HEK293 (cell line): ENCODE data around the gene TXNRD2.

Experiments used
- CTCF ChIA-PET: fragments of 350-600 bp; formaldehyde crosslinking; extraction: SDS; loops from one replicate; lab custom pipeline; 2021; ENCODE audit warnings: antibody characterized with exemption; lab: Yijun Ruan, JAX
- POLR2A ChIA-PET: fragments of 300-600 bp; formaldehyde crosslinking; extraction: SDS; loops from one replicate; lab custom pipeline; 2020; ENCODE audit warnings: antibody characterized with exemption, inconsistent platforms; lab: Yijun Ruan, JAX
- H3K27ac ChIP-seq: fragments of 200-500 bp; sonication (Bioruptor generic); 2 replicates; pipeline ENCODE4 v1.5.1; 2014; ENCODE audit warnings: low read depth, low read length, control low read depth, inconsistent platforms; ENCODE audit errors: extremely low read depth
- H3K36me3 ChIP-seq, 2 experiments: fragments of 200-500 bp in 1 of 2; sonication (Bioruptor generic) in 1 of 2; 1 replicate in 1 of 2; 2 replicates in 1 of 2; pipeline ENCODE4 v1.5.1; 2014 to 2017; ENCODE audit warnings: inconsistent platforms in 2 of 2, low read length in 2 of 2; ENCODE audit not compliant: control insufficient read depth in 2 of 2, insufficient read depth in 1 of 2
- H3K4me1 ChIP-seq: fragments of 200-500 bp; sonication (Bioruptor generic); 2 replicates; pipeline ENCODE4 v1.5.1; 2014; ENCODE audit warnings: mild to moderate bottlenecking, low read length, inconsistent platforms; ENCODE audit not compliant: control insufficient read depth, insufficient read depth
- H3K4me3 ChIP-seq: 2 replicates; pipeline ENCODE4 v1.5.1; 2011; ENCODE audit warnings: low read depth, mild to moderate bottlenecking, control low read depth, low read length, moderate library complexity
- H3K9me3 ChIP-seq: fragments of 200-500 bp; sonication (Bioruptor generic); 2 replicates; pipeline ENCODE4 v1.5.1; 2014; ENCODE audit warnings: low read depth, low read length, inconsistent platforms; ENCODE audit not compliant: control insufficient read depth, insufficient read depth
- GLI4 ChIP-seq: fragments of 450-650 bp; formaldehyde crosslinking; IDR thresholded peaks from 2 replicates; pipeline ENCODE4 v1.5.1; 2016; ENCODE audit warnings: missing biosample characterization, missing genetic modification characterization
- OSR2 ChIP-seq: fragments of 450-650 bp; formaldehyde crosslinking; IDR thresholded peaks from 2 replicates; pipeline ENCODE4 v1.5.1; 2016; ENCODE audit warnings: missing biosample characterization, missing genetic modification characterization
- REPIN1 ChIP-seq: fragments of 450-650 bp; formaldehyde crosslinking; IDR thresholded peaks from 2 replicates; pipeline ENCODE4 v1.5.1; 2017; ENCODE audit warnings: missing biosample characterization, missing genetic modification characterization, low read depth
- SP7 ChIP-seq: fragments of 450-650 bp; formaldehyde crosslinking; IDR thresholded peaks from 2 replicates; pipeline ENCODE4 v1.5.1; 2016; ENCODE audit warnings: missing biosample characterization, missing genetic modification characterization
- ZBTB1 ChIP-seq: fragments of 450-650 bp; formaldehyde crosslinking; IDR thresholded peaks from 2 replicates; pipeline ENCODE4 v1.5.1; 2016; ENCODE audit warnings: missing biosample characterization, missing genetic modification characterization
- ZFP37 ChIP-seq: fragments of 450-650 bp; formaldehyde crosslinking; IDR thresholded peaks from 2 replicates; pipeline ENCODE4 v1.5.1; 2016; ENCODE audit warnings: missing biosample characterization, missing genetic modification characterization
- ZNF121 ChIP-seq: fragments of 450-650 bp; formaldehyde crosslinking; IDR thresholded peaks from 2 replicates; pipeline ENCODE4 v1.5.1; 2016; ENCODE audit warnings: missing biosample characterization, missing genetic modification characterization
- ZNF146 ChIP-seq: fragments of 450-650 bp; formaldehyde crosslinking; IDR thresholded peaks from 2 replicates; pipeline ENCODE4 v1.5.1; 2016; ENCODE audit warnings: missing biosample characterization, missing genetic modification characterization
- ZNF2 ChIP-seq: fragments of 450-650 bp; formaldehyde crosslinking; IDR thresholded peaks from 2 replicates; pipeline ENCODE4 v1.5.1; 2016; ENCODE audit warnings: missing biosample characterization, missing genetic modification characterization
- ZNF211 ChIP-seq: fragments of 450-650 bp; formaldehyde crosslinking; IDR thresholded peaks from 2 replicates; pipeline ENCODE4 v1.5.1; 2016; ENCODE audit warnings: low read depth, missing biosample characterization, missing genetic modification characterization
- ZNF239 ChIP-seq: fragments of 450-650 bp; formaldehyde crosslinking; IDR thresholded peaks from 2 replicates; pipeline ENCODE4 v1.5.1; 2016; ENCODE audit warnings: missing biosample characterization, missing genetic modification characterization
- ZNF24 ChIP-seq: fragments of 450-650 bp; formaldehyde crosslinking; IDR thresholded peaks from 2 replicates; pipeline ENCODE4 v1.5.1; 2016; ENCODE audit warnings: missing biosample characterization, missing genetic modification characterization
- ZNF266 ChIP-seq: fragments of 450-650 bp; formaldehyde crosslinking; IDR thresholded peaks from 2 replicates; pipeline ENCODE4 v1.5.1; 2016; ENCODE audit warnings: missing biosample characterization, missing genetic modification characterization, low read depth
- ZNF335 ChIP-seq: fragments of 450-650 bp; formaldehyde crosslinking; conservative IDR thresholded peaks from 2 replicates; pipeline ENCODE4 v1.5.1; 2016; ENCODE audit warnings: missing biosample characterization, missing genetic modification characterization
- ZNF354C ChIP-seq: fragments of 450-650 bp; formaldehyde crosslinking; IDR thresholded peaks from 2 replicates; pipeline ENCODE4 v1.5.1; 2016; ENCODE audit warnings: missing biosample characterization, missing genetic modification characterization, low read depth, borderline replicate concordance
- ZNF366 ChIP-seq: fragments of 450-650 bp; formaldehyde crosslinking; conservative IDR thresholded peaks from 2 replicates; pipeline ENCODE4 v1.5.1; 2016; ENCODE audit warnings: missing biosample characterization, missing genetic modification characterization
- ZNF37A ChIP-seq: fragments of 450-650 bp; IDR thresholded peaks from 2 replicates; pipeline ENCODE4 v1.5.1; 2018; ENCODE audit warnings: missing biosample characterization, missing genetic modification characterization
- ZNF391 ChIP-seq: fragments of 450-650 bp; formaldehyde crosslinking; IDR thresholded peaks from 2 replicates; pipeline ENCODE4 v1.5.1; 2016; ENCODE audit warnings: low read depth, missing biosample characterization, missing genetic modification characterization, borderline replicate concordance
- ZNF514 ChIP-seq: fragments of 450-650 bp; formaldehyde crosslinking; IDR thresholded peaks from 2 replicates; pipeline ENCODE4 v1.5.1; 2016; ENCODE audit warnings: missing biosample characterization, missing genetic modification characterization
- ZNF530 ChIP-seq: fragments of 450-650 bp; formaldehyde crosslinking; IDR thresholded peaks from 2 replicates; pipeline ENCODE4 v1.5.1; 2016; ENCODE audit warnings: low read depth, missing biosample characterization, missing genetic modification characterization
- ZNF585B ChIP-seq: fragments of 450-650 bp; formaldehyde crosslinking; IDR thresholded peaks from 2 replicates; pipeline ENCODE4 v1.5.1; 2016; ENCODE audit warnings: missing biosample characterization, missing genetic modification characterization
- ZNF629 ChIP-seq: fragments of 450-650 bp; formaldehyde crosslinking; IDR thresholded peaks from 2 replicates; pipeline ENCODE4 v1.5.1; 2017; ENCODE audit warnings: missing biosample characterization, missing genetic modification characterization
- ZNF768 ChIP-seq: fragments of 450-650 bp; formaldehyde crosslinking; IDR thresholded peaks from 2 replicates; pipeline ENCODE4 v1.5.1; 2018; ENCODE audit warnings: missing biosample characterization, mild to moderate bottlenecking, missing genetic modification characterization
- ZNF777 ChIP-seq: fragments of 450-650 bp; formaldehyde crosslinking; IDR thresholded peaks from 2 replicates; pipeline ENCODE4 v1.5.1; 2017; ENCODE audit warnings: missing biosample characterization, missing genetic modification characterization, borderline replicate concordance
- ZNF843 ChIP-seq: fragments of 450-650 bp; formaldehyde crosslinking; IDR thresholded peaks from 2 replicates; pipeline ENCODE4 v1.5.1; 2016; ENCODE audit warnings: missing biosample characterization, missing genetic modification characterization
- TF ChIP-seq, protein P1 (sequence below): fragments of 450-650 bp; formaldehyde crosslinking; IDR thresholded peaks from 2 replicates; pipeline ENCODE4 v1.5.1; 2017; ENCODE audit warnings: missing biosample characterization, missing genetic modification characterization
- TF ChIP-seq, protein P2 (sequence below): fragments of 450-650 bp; formaldehyde crosslinking; IDR thresholded peaks from 2 replicates; pipeline ENCODE4 v1.5.1; 2016; ENCODE audit warnings: missing biosample characterization, missing genetic modification characterization
- TF ChIP-seq, protein P3 (sequence below): fragments of 450-650 bp; formaldehyde crosslinking; IDR thresholded peaks from 2 replicates; pipeline ENCODE4 v1.5.1; 2016; ENCODE audit warnings: missing biosample characterization, missing genetic modification characterization
- TF ChIP-seq, protein P4 (sequence below): sonication (generic); formaldehyde crosslinking; IDR thresholded peaks from 2 replicates; pipeline ENCODE4 v1.8.1; 2022; ENCODE audit warnings: mild to moderate bottlenecking, moderate library complexity, missing genetic modification reagents

Gene TXNRD2

DNA sequence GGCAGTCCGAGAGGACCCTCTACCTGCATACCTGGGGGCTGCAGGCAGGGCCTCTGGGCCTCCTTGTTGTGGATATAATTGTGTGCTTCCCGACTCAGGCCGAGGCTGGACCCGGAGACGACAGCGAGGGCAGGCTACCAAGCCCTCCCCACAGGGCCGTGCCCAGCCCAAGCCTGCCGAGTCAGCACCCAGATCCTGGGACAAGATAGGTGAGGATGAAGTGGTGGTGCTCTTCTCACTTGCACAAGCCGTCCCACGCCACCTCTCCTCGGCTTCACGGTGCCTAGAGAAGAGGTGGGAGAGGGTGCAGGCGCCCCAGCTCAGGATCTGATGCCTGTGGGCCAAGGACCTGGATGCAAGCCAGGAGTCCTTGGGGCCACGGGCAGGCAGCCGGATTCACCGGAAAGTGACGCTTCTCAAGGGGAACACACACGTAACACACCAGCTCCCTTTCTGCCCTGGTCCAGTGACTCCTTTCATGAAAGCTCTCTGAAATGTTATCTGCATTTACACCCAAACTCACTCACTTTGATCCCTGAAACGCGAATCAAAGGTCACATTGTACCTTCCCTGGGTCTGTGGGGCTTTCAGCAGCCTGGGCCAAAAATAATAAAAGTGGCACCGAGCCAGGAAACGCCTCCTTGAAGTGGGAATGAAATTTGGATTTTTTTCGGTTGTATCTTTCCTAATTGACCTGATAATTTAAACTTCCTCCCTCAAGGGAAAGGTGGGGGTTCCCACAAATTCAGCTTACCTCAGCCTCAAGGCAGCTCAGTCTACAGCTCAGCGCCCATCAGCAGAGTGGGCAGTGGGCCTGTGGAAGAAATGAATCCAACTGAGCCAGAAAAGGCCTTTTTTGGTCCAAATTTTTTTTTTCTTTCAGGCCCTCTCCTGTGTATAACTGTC, 85.9 kb downstream of the TXNRD2 start (continued):
- TF ChIP-seq, protein P1, sequence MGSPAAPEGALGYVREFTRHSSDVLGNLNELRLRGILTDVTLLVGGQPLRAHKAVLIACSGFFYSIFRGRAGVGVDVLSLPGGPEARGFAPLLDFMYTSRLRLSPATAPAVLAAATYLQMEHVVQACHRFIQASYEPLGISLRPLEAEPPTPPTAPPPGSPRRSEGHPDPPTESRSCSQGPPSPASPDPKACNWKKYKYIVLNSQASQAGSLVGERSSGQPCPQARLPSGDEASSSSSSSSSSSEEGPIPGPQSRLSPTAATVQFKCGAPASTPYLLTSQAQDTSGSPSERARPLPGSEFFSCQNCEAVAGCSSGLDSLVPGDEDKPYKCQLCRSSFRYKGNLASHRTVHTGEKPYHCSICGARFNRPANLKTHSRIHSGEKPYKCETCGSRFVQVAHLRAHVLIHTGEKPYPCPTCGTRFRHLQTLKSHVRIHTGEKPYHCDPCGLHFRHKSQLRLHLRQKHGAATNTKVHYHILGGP (tag by site-specific recombination) = no peak
- TF ChIP-seq ZNF2 (no peak), ZFP37 (tag by site-specific recombination) (no peak), GLI4 (no peak), ZNF366 (tag by site-specific recombination) (no peak; the same call in 1 of the 2 replicates), ZNF530 (tag by site-specific recombination) (no peak), REPIN1 (tag by site-specific recombination) (no peak), ZNF768 (tag by site-specific recombination) (no peak), ZBTB1 (tag by site-specific recombination) (no peak)

DNA sequence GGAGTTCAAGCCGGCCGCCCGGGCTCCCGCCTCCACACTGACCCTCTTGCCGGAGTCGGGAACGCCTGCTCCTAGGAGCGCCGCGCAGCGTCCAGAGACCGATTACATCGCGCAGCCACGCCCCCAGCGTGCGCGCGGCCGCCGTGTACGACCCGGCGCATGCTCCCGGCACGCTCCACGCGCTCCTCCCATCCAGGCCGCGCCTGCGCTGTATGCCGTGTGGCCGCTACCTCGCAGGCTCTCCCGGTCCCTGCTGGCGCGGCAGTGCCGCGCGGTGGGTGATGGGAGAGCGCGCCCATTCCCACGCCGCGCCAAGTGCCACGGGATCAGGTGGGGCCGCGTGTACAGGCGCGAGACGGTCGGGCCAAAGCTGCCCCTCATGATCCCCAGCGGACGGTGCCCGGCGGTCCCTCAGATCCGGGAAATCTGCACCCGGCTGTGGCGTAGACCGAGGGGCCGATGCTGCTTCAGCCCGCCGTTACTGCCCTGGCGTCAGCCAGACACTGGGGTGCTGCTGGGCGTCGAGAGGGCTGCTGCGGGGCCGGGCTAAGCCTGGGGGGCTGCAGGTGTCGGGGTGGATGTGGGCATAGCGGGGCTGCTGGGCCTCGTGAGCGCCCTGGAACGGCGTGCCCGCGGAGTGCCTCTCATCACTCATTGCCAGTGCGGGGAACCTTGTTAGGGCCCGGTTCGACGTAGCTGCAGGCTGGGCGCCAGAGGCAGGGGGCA, 86.7 kb downstream of the TXNRD2 start, which contains the start of the genes GNB1L and RTL10:
Gene GNB1L (minus strand): TSS at position 97 of the 726 bp plus-strand sequence. CDS start 33,519 bp downstream, outside the sequence.
Gene RTL10 (minus strand): TSS at position 97 of the 726 bp plus-strand sequence. CDS start 2,613 bp downstream, outside the sequence.
- Histone ChIP-seq H3K27ac (peak within 1 kb of the TSS; percentile 95), H3K4me1 (no peaks in the 10 kb centered on the region), H3K36me3 (peaks cover 0 to 33% of the 10 kb centered on the region in 2 experiments; a peak in 1 of 3 replicates), H3K9me3 (no peaks in the 10 kb centered on the region), H3K4me3 (peak within 1 kb of the TSS; percentile 86)
- CTCF ChIA-PET = interaction anchor here (0.7 to 1.7 kb wide), 7 partner anchors 10 to 125 kb away, joined by 3 to 9 read pairs (median 5); no protein-coding TSS in a partner anchor
- POLR2A ChIA-PET = interaction anchor here (0.6 to 3.5 kb wide), 33 partner anchors 9 to 190 kb away, joined by 3 to 12 read pairs (median 4); partner anchors contain the start of genes GP1BB and TBX1
- TF ChIP-seq ZNF211 (tag by site-specific recombination) (no peak), ZNF585B (no peak), ZNF37A (no peak), ZNF146 (tag by site-specific recombination) (peak; percentile 10; the same call in 1 of the 2 replicates), ZNF239 (no peak; the same call in 1 of the 2 replicates), ZNF391 (tag by site-specific recombination) (no peak; the same call in 1 of the 2 replicates), ZNF777 (tag by site-specific recombination) (peak; percentile 77; the same call in 1 of the 2 replicates), ZNF335 (tag by site-specific recombination) (0 out of 2 replicates have a peak, but pooled peaks have one; percentile 51), OSR2 (tag by site-specific recombination) (0 out of 2 replicates have a peak, but pooled peaks have one; percentile 31), ZBTB1 (tag by site-specific recombination) (peak; percentile 81), ZNF2 (peak; percentile 56), ZNF530 (tag by site-specific recombination) (no peak), SP7 (tag by site-specific recombination) (peak; percentile 60), ZNF629 (tag by site-specific recombination) (peak; percentile 38; the same call in 1 of the 2 replicates), ZNF266 (no peak), ZNF514 (tag by site-specific recombination) (no peak), ZNF354C (tag by site-specific recombination) (no peak), ZNF121 (tag by site-specific recombination) (peak; percentile 73; the same call in 1 of the 2 replicates), ZNF843 (tag by site-specific recombination) (no peak), ZNF24 (tag by site-specific recombination) (peak; percentile 29; the same call in 1 of the 2 replicates)
- TF ChIP-seq, protein P2, sequence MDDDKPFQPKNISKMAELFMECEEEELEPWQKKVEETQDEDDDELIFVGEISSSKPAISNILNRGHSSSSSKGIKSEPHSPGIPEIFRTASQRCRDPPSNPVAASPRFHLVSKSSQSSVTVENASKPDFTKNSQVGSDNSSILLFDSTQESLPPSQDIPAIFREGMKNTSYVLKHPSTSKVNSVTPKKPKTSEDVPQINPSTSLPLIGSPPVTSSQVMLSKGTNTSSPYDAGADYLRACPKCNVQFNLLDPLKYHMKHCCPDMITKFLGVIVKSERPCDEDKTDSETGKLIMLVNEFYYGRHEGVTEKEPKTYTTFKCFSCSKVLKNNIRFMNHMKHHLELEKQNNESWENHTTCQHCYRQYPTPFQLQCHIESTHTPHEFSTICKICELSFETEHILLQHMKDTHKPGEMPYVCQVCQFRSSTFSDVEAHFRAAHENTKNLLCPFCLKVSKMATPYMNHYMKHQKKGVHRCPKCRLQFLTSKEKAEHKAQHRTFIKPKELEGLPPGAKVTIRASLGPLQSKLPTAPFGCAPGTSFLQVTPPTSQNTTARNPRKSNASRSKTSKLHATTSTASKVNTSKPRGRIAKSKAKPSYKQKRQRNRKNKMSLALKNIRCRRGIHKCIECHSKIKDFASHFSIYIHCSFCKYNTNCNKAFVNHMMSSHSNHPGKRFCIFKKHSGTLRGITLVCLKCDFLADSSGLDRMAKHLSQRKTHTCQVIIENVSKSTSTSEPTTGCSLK (tag by site-specific recombination) = no peak
- TF ChIP-seq, protein P3, sequence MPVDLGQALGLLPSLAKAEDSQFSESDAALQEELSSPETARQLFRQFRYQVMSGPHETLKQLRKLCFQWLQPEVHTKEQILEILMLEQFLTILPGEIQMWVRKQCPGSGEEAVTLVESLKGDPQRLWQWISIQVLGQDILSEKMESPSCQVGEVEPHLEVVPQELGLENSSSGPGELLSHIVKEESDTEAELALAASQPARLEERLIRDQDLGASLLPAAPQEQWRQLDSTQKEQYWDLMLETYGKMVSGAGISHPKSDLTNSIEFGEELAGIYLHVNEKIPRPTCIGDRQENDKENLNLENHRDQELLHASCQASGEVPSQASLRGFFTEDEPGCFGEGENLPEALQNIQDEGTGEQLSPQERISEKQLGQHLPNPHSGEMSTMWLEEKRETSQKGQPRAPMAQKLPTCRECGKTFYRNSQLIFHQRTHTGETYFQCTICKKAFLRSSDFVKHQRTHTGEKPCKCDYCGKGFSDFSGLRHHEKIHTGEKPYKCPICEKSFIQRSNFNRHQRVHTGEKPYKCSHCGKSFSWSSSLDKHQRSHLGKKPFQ (tag by site-specific recombination) = no peak
- TF ChIP-seq, protein P4, sequence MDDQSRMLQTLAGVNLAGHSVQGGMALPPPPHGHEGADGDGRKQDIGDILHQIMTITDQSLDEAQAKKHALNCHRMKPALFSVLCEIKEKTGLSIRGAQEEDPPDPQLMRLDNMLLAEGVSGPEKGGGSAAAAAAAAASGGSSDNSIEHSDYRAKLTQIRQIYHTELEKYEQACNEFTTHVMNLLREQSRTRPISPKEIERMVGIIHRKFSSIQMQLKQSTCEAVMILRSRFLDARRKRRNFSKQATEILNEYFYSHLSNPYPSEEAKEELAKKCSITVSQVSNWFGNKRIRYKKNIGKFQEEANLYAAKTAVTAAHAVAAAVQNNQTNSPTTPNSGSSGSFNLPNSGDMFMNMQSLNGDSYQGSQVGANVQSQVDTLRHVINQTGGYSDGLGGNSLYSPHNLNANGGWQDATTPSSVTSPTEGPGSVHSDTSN (CRISPR knock-in tag) = peak; percentile 45
